Suppressor macrophage treated with lipopolysaccharide for 1 hour (primary cell): ENCODE results near the gene AKR1C2.
"Not testable (repeated sequence)": the region's sequence is repeated elsewhere in the genome, so short reads cannot be mapped to it uniquely, and the experiment has no call there.

Source experiments
- DNase-seq, 3 donors: peaks; one replicate each; pipeline ENCODE4 v3.0.0-alpha.2; 2020 to 2022

The AKR1C2 gene

GRCh38 chr10:4953405-4953804, 50.3 kb downstream of the AKR1C2 start:
- no peak for DNase-seq

- not testable (repeated sequence) for DNase-seq
These were observed 52.0 kb downstream of the AKR1C2 start for GRCh38 chr10:4951512-4952162.

- peak; percentile 42 to 82 (median 76) for DNase-seq
These were observed 55.7 kb downstream of the AKR1C2 start for GRCh38 chr10:4947635-4948596.

- no peak for DNase-seq
These were observed 56.5 kb downstream of the AKR1C2 start for GRCh38 chr10:4947039-4947634.

DNA sequence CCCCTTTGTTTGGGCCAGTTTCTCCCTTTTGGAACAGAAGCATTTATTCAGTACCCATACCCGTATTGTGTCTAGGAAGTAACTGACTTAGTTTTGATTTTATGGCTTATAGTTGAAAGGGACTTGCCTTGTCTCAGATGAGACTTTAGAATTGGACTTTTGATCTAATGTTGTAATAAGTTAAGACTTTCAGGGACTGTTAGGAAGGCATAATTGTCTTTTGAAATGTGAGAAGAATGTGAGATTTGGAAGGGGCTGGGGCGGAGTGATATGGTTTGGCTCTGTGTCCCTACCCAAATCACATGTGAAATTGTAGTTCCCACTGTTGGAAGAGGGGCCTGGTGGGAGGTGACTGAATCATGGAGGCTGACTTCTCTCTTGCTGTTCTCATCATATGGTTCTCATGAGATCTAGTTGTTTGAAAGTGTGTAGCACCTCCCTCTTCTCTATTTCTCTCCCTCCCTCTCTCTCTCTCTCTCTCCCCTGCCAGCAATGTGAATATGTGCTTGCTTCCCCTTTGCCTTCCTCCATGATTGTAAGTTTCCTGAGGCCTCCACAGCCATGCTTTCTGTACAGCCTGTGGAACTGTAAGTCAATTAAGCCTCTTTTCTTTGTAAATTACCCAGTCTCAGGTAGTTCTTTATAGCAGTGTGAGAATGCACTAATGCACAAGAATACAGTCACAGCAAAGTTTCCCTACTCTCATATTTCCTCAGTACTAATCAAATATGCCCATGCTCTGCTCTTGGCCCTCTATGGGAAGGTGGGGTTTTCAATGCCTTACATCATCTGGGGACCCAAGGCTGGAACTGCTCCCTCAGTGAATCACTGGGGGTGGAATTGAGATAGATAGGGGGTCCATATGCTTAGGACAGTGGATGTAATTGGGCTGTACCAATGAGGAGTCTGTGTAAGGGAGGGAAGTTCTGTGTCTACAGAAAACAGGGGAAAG, 57.6 kb downstream of the AKR1C2 start:
- DNase-seq = no peak

- no peak for DNase-seq
These were observed 58.8 kb downstream of the AKR1C2 start for GRCh38 chr10:4944841-4945240.

- no peak for DNase-seq
These were observed 59.8 kb downstream of the AKR1C2 start for GRCh38 chr10:4943821-4944220.

DNA sequence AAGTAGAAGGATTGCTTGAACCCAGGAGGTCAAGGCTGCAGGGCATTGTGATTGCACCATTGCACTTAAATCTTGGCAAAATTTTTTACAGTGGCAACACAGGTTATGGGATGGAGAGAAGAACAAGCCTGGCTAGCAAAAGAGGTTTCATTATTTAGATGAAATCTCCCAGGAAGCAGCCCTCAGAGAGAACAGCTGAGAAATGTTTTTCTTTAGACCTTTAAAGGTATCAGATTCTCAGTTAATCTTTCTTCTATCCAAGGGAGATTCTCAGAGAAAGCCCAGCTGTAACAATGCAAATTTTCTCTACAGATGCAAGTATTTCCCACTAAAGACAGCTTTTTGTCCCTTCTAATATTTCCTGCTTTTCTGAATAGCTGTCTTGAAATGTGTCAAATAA, 60.2 kb downstream of the AKR1C2 start:
- not testable (repeated sequence) for DNase-seq

- peak in 1 of 3 donors; percentile 14 for DNase-seq
These were observed 60.7 kb downstream of the AKR1C2 start for GRCh38 chr10:4942931-4943330.

GRCh38 chr10:4941540-4942330, 61.9 kb downstream of the AKR1C2 start:
- no peak for DNase-seq

- not testable (repeated sequence) for DNase-seq
These were observed 62.7 kb downstream of the AKR1C2 start for GRCh38 chr10:4940909-4941308.

DNA sequence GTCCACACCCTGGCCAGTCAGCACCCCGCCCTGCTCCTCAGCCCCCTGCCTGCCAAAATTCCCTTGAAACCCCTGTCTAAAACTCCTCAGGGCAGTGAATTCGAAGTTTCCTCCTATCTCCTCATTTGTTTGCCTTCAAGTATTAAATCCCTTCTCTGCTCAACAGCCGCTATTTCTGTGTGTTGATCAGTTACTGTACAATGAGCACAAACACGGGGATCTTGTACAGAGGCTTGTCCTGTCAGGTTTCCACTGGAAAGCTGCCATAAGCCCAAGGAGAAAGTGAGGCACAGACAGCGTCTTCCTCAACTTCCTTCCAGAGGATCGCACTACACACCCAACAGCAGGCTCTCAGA, 63.6 kb downstream of the AKR1C2 start:
- DNase-seq = not testable (repeated sequence)

DNA sequence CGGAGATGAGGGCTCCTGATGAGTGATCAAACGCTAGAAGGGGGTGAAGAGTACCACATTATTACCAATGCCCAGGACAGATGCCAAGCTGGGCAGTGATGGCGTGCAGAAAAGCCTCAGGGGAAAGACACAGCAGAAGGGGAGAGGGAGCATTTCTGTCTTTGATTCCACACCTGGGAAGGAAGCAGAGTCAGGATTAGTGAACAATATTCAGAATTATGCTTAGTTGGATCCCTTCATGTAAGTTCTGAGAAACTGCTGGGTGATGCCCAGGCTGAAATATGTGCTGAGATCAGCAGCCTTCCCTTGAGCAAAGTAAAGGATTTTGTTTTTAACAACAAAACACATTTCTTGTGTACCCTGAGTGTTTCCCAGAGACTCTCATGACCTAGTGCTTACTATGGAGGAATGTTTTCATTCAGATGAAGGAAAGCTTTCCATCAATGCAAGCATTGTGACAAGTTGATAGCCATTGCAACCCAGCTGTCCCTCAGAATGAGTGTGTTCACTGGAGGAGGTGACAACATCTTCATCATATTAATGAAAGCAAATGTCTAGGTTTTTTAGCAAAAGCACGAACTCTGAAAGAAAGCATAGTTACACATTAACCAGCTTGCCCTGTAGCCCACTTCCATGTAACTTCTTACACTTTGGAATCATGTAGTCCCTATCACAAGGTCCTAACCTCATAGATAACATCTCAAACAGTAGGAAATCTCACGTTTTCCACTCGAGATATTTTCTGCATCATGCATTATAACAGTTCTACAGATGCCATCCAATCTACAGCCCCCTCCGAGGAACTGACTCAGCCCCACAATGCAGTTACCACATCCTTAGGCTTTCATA, 64.2 kb downstream of the AKR1C2 start:
- DNase-seq = peak in 2 of 3 donors; percentile 26 to 58
